D721Med (cell line): ENCODE data around the gene STOML1.
"Not testable (repeated sequence)": the region's sequence is repeated elsewhere in the genome, so short reads cannot be mapped to it uniquely, and the experiment has no call there.

Experiments used
- DNase-seq: peaks from one replicate; pipeline ENCODE4 v3.0.0; 2011; ENCODE audit warnings: low spot score; ENCODE audit not compliant: insufficient read length
- FAIRE-seq: peaks from 2 replicates; lab custom pipeline; 2011; peaks lifted over from hg19 to GRCh38; lab: Jason Lieb, UNC
- TF ChIP-seq, protein P1 (sequence below): IDR thresholded peaks from 2 replicates; pipeline ENCODE4 v1.5.1; 2012; ENCODE audit warnings: mild to moderate bottlenecking, control low read depth; ENCODE audit not compliant: insufficient read depth; ENCODE audit errors: missing control alignments

STOML1 gene

DNA sequence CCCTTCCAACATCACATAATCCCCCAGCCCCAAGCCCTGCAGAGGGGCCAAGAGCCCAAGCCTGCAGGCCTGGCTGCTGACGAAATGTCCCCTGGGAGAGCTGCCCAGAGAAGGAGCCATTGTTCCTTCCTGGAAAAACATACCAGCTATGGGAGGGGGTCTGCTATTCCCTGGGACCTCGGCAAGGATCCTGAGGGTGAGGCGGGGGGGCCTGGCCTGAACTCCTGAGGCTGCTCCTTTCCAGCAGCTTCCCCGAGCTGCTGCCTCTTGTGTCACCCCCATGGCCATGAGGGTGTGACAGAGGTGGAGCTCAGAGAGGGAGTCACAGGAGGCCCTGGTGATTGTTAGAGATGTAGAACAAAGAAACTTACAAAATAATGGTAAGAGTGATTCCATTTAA is 53.0 kb downstream of the STOML1 start:
- TF ChIP-seq, protein P1, sequence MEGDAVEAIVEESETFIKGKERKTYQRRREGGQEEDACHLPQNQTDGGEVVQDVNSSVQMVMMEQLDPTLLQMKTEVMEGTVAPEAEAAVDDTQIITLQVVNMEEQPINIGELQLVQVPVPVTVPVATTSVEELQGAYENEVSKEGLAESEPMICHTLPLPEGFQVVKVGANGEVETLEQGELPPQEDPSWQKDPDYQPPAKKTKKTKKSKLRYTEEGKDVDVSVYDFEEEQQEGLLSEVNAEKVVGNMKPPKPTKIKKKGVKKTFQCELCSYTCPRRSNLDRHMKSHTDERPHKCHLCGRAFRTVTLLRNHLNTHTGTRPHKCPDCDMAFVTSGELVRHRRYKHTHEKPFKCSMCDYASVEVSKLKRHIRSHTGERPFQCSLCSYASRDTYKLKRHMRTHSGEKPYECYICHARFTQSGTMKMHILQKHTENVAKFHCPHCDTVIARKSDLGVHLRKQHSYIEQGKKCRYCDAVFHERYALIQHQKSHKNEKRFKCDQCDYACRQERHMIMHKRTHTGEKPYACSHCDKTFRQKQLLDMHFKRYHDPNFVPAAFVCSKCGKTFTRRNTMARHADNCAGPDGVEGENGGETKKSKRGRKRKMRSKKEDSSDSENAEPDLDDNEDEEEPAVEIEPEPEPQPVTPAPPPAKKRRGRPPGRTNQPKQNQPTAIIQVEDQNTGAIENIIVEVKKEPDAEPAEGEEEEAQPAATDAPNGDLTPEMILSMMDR: no peak
- FAIRE-seq (no peak), DNase-seq (no peak)

GRCh38 chr15:73938516-73938915 is 53.6 kb downstream of the STOML1 start:
- FAIRE-seq: not testable (repeated sequence)

GRCh38 chr15:73937726-73938125 is 54.4 kb downstream of the STOML1 start:
- DNase-seq (no peak), FAIRE-seq (no peak)
- TF ChIP-seq, protein P1: no peak

More at GRCh38 chr15:73938516-73938915, 53.6 kb downstream of the STOML1 start:
- not testable (repeated sequence) for DNase-seq

DNA sequence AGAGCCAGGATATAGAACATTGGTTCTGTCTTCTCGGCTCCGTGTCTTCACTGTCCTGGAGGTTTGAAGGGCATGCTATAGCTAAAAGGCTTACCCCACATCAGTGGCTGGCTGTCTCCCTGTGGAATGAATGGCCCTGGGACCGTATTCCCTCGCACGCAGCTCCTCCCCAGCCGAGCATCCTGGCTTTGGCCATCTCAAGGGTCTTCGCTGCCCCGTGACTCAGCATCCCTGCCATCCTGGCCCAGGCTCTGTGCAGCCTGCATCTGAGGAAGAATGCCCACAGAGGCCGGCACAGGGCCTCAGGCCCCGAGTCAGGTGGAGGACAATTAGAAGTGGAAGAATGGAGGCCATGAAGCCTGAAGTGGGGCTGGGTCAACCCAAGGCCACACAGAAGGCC is 54.8 kb downstream of the STOML1 start:
- TF ChIP-seq, protein P1: no peak
- no peak for FAIRE-seq
- no peak for DNase-seq

- FAIRE-seq (no peak), DNase-seq (no peak)
Measured at GRCh38 chr15:73936588-73937290, 55.4 kb downstream of the STOML1 start.

GRCh38 chr15:73936181-73936580 is 55.9 kb downstream of the STOML1 start:
- DNase-seq: no peak
- no peak for FAIRE-seq
- TF ChIP-seq, protein P1: no peak

More at GRCh38 chr15:73936588-73937290, 55.4 kb downstream of the STOML1 start:
- TF ChIP-seq, protein P1: no peak

DNA sequence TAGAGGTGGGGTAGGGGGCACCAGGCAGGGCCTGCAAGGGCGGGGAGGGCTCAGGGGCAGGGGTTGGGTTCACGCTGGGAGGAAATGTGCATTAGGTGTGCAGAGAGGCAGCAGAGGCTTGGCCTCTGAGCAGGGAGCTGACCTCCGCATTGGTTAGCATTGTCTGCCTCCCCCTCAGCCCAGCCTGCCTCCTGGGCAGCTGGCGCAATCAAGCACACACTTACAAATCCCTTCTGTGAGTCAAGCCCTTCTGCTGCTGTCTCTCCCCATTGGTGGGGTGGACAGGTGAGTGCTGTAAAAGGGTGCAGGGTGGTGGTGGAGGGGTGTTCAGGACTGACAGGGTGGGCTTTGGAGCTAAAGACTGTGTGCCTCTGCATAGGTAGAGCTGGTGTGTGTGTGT is 56.5 kb downstream of the STOML1 start:
- DNase-seq: peak; percentile 74
- no peak for FAIRE-seq
- TF ChIP-seq, protein P1: no peak
